ENCODE results near the gene HSPB6.

GRCh38 chr19:35786299-35787160 is 29.7 kb upstream of the HSPB6 start:
- TF ChIP-seq ZNF274 (IDR thresholded peaks at IDR 0.05; ENCODE audit: low read depth, low read length) = no peak
- TF ChIP-seq SUZ12 (IDR thresholded peaks at IDR 0.05; ENCODE audit: extremely low read depth, insufficient read depth, insufficient read length) = no peak
